ENCODE data around the gene HYAL1.

HYAL1 gene

DNA sequence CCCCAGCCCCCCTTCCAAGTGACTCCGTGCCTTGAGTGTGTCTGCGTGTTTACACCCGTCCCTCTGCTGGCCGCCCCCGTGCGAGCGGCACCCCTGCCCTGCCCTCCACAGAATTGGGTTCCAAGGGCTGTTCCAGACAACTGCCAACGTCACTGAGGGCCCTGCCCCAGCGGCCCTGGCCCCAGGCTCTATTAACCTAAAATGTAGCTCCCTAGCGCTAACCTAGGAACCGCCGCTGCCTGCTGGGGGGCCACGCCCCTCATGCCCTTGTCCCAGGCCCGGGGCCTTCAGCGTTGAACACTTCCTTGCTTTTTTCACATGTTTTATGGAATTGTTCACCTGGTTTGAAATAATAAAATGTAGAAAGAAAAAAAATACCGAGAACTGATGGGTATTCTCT lies 44.4 kb downstream of the HYAL1 start:
- TF ChIP-seq, protein P1, sequence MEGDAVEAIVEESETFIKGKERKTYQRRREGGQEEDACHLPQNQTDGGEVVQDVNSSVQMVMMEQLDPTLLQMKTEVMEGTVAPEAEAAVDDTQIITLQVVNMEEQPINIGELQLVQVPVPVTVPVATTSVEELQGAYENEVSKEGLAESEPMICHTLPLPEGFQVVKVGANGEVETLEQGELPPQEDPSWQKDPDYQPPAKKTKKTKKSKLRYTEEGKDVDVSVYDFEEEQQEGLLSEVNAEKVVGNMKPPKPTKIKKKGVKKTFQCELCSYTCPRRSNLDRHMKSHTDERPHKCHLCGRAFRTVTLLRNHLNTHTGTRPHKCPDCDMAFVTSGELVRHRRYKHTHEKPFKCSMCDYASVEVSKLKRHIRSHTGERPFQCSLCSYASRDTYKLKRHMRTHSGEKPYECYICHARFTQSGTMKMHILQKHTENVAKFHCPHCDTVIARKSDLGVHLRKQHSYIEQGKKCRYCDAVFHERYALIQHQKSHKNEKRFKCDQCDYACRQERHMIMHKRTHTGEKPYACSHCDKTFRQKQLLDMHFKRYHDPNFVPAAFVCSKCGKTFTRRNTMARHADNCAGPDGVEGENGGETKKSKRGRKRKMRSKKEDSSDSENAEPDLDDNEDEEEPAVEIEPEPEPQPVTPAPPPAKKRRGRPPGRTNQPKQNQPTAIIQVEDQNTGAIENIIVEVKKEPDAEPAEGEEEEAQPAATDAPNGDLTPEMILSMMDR (IDR thresholded peaks at IDR 0.05) = no peak
- Histone ChIP-seq H3K4me3 (no peak overlapping the region), H3K27ac (peak overlapping the region; percentile 96 to 98)
- DNase-seq (ENCODE audit: low spot score) = no peak

GRCh38 chr3:50258029-50258680 lies 45.2 kb downstream of the HYAL1 start:
- Histone ChIP-seq H3K4me3 (no peak overlapping the region), H3K27ac (peak overlapping the region; percentile 13 to 48)
- no peak for DNase-seq (ENCODE audit: low spot score)
- TF ChIP-seq, protein P1 (IDR thresholded peaks at IDR 0.05) = no peak

- Histone ChIP-seq H3K4me3 (no peak overlapping the region), H3K27ac (peak overlapping the region; percentile 13 to 48)
- DNase-seq (ENCODE audit: low spot score) = no peak
- TF ChIP-seq, protein P1 (IDR thresholded peaks at IDR 0.05) = no peak
Measured at GRCh38 chr3:50256978-50257890, 46.1 kb downstream of the HYAL1 start.

DNA sequence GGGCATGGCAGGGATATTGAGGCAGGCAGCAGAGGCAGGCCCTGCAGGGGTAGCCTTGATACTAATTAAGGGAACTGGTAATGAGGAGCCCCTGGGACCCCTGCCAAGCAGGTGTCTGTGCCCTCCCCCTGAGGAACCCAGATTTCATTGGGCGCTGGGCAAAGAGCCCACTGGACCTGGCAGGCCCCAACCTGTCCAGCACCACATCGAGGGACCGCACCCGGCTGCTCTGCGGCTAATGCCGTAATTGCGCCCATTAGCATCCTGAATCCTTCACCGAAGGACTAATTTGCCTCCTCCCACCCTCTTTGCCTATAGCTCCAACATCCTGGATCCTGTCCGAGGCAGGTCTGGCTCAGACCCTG lies 48.1 kb downstream of the HYAL1 start:
- no peak for DNase-seq (ENCODE audit: low spot score)
- TF ChIP-seq, protein P1 (IDR thresholded peaks at IDR 0.05) = no peak
- no peak overlapping the region for H3K4me3 ChIP-seq
- peak overlapping the region; percentile 72 to 85 for H3K27ac ChIP-seq

DNA sequence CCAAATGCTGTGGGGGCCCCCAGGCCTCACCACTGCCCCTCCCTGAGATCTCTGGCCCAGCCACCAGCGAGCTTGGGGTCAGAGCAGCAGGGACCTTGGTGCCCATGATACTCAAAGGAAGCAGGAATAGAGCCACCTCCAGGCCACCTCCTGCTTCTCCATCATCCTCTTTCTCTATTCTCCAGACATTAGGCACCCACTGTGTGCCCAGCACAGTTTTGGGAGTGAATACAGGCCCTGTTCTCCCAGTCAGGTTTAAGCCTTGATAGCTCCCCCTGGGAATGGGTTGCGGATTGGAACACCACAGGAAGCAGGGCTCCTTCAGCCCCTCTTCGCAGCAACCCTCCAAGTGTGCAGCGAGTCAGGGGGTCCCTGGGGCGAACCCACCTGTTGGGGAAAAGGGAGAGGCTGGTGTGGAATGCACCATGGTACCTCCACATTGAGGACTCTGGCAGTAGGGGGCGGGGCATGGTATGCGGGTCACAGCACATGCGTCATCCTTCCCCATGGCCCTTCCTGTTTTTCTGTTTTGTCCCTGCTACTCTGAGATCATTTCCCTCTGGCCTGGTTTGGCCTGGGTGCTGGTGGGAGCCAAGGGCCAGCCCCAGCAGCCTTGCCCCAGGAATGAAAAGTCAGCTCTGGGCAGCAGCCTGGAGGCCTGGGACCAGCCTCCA lies 48.7 kb downstream of the HYAL1 start:
- H3K27ac ChIP-seq = peak overlapping the region; percentile 72 to 85
- no peak for DNase-seq (ENCODE audit: low spot score)
- TF ChIP-seq, protein P1 (IDR thresholded peaks at IDR 0.05) = no peak
- H3K4me3 ChIP-seq = no peak overlapping the region

GRCh38 chr3:50251220-50251619 lies 52.2 kb downstream of the HYAL1 start:
- no peak for DNase-seq (ENCODE audit: low spot score)
- TF ChIP-seq, protein P1 (IDR thresholded peaks at IDR 0.05) = no peak
- no peak overlapping the region for H3K4me3 ChIP-seq
- H3K27ac ChIP-seq = peak overlapping the region in 1 of 2 donors; percentile 85
